HL-60/S4 treated with retinoic acid at 250 ng/mL for 4 days and 3 days (cell line): Measurements from ENCODE around the gene MTSS2.

Source experiments
- in situ Hi-C: fragments of 300-500 bp; cut with MboI; formaldehyde crosslinking; loops from 2 replicates; pipeline ENCODE4 v1.7.0; 2022; ENCODE audit warnings: low sequenced_read_pairs

The MTSS2 gene, protein sequence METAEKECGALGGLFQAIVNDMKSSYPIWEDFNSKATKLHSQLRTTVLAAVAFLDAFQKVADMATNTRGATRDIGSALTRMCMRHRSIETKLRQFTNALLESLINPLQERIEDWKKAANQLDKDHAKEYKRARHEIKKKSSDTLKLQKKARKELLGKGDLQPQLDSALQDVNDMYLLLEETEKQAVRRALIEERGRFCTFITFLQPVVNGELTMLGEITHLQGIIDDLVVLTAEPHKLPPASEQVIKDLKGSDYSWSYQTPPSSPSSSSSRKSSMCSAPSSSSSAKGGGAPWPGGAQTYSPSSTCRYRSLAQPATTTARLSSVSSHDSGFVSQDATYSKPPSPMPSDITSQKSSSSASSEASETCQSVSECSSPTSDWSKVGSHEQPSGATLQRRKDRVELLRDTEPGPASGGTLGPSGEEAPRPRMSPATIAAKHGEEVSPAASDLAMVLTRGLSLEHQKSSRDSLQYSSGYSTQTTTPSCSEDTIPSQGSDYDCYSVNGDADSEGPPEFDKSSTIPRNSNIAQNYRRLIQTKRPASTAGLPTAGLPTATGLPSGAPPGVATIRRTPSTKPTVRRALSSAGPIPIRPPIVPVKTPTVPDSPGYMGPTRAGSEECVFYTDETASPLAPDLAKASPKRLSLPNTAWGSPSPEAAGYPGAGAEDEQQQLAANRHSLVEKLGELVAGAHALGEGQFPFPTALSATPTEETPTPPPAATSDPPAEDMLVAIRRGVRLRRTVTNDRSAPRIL

DNA sequence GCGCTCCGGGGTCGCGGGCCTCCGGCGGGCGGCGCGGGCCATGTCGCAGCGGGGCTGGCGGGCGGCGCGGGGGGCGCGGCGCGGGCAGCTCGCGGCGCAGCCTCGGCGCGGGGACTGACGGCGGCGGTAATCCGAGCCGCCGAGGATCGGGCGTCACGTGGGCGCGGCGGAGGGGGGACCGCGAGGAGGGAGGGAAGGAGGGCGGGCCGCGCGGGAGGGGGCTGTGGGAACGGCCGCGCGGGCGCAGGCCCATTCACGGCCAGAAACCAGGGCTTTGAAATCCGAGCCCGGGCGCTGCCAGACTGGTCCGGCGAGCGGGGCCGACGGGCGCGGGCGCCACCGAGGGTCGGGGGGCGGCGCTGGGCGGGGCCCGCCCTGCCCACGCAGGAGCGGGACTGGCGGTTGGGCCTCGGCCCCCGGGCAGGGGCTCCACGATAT lies at the start of gene MTSS2:
Gene MTSS2 (minus strand): TSS at position 116 of the 438 bp plus-strand sequence. CDS start 262 bp downstream, outside the sequence.
- in situ Hi-C loops = no loop called here

DNA sequence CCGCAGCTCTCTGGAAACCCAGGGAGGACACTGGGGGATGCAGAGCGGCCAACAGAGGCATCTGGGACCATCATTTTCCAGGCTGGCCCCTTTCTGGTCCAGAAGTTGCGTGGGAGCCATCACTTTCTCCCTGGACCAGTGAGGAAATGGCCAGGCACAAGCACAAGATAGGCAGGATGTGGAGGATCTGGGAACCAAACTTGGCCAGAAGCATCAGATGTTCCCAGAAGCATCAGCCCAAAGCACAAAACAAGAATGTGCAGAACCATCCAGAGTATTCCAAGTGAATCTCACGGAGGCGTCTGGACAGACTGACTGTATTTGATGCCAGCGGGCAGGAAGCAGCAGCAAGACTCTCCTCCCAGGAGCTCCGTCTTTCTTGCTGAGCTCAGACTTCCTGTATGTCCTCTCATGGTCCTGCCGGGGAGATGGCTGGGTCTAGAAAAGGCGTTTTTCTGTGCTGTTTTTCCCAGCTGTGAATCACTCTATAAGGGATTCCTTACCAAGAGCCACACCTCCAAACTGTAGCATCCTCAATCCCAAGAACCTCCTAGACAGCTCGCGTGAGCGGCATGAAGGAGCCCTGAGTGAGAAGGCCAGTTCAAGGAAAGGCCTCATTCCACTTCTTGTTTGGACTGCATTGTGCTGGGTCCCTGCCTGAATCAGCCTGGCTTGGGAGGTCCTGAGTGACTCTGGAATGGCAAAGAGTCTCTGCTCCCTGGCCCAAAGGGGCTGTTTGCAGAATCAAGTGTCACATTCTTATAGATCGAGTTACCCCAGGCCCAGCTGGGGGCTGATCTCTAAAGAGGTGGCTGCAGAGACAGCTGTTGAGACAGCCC lies 49.5 kb upstream of the MTSS2 start:
- in situ Hi-C loops = no loop called here

- in situ Hi-C loops = no loop called here
These were observed 48.8 kb upstream of the MTSS2 start for GRCh38 chr16:70734522-70735095.

GRCh38 chr16:70730944-70731343 lies 45.1 kb upstream of the MTSS2 start:
- in situ Hi-C loops = no loop called here

GRCh38 chr16:70730031-70730430 lies 44.2 kb upstream of the MTSS2 start:
- in situ Hi-C loops = no loop called here

- in situ Hi-C loops = no loop called here
These were observed 43.4 kb upstream of the MTSS2 start for GRCh38 chr16:70729292-70729691.

DNA sequence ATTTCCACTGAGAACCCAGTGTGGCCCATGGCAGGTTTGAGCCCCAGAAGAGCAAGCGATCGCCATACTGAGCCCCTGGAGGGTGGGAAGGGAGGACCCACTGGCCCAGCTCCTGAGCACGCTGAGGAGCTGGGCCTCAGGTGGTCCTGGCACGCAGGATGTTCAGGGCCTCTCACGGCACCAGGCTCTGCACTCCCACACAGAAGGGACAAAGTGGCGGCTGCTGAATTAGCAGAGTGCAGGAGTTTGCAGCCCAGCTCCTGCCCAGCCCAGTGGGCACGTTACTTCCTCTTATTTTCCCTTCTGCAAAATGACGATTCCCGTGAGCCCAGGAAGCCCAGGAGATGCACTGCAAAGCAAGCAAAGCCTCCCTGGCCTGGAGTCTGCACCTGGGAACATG lies 42.3 kb upstream of the MTSS2 start:
- in situ Hi-C loops = no loop called here

DNA sequence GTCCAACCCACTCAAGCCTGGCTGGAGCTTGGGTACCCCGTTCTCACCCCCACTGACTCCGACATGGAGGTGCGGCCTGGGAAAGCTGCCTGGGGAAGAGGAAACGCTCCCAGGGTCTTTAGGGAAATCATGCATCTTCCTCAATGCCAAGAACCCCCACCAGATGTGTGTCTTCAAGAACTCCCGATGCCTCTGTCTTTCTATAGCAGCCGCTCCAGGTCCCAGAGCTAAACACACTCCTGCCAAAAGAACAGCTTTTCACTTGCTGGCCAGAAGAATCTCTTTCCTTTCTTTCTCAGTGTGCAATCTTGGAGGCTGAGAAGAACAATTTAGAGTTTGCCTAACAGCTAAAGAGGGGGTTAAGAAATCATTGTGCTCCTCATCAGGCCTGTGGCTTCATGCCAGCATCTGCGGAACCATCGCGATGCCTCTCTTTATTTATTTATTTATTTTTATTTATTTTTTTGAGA lies 41.1 kb upstream of the MTSS2 start:
- in situ Hi-C loops = no loop called here

DNA sequence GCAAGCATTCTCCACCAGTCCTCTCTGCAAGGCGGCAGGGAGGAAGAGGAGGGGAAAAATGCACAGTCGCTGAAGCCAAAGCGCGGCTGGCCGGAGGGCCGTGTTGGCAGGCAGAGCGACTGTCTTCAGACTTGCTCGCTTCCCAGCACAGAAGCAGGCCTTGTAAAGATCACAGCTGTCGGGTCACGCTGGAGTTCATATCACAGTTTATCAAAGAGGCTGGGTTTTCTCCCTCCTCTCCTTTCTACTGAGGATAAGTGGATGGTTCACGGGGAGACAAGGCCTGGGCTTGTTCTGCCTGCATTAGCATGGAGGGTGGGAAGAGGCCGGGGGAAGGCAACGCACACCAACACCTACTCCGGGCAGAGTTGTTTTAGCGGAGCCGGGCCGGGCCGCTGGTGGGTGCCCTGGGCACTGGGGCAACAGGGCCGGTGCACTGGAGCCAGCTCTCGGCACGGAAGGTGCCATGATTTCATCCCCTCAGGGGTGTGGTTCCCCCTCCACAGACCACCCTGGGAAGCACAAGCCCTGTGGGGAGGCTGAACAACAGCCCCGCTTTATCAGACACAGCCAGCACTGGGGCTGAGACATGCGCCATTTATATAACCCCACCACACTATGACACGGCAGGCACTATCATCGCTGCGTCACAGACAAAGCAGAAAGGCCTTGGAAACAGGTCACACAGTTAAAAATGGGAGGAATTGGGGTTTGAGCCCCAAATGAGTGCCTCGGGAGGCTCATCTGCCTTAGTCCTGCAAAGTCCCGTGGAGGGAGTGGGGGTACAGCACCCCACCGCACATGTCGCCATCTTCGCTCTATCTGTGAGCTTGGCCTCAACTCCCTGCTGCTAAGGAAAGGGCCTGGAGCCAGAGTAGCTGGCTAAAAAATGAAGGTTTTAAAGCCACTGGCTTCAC lies 40.3 kb upstream of the MTSS2 start:
- in situ Hi-C loops = no loop called here

- in situ Hi-C loops = no loop called here
These were observed 39.4 kb upstream of the MTSS2 start for GRCh38 chr16:70725024-70725911.

- in situ Hi-C loops = no loop called here
These were observed 38.5 kb upstream of the MTSS2 start for GRCh38 chr16:70724146-70725023.

DNA sequence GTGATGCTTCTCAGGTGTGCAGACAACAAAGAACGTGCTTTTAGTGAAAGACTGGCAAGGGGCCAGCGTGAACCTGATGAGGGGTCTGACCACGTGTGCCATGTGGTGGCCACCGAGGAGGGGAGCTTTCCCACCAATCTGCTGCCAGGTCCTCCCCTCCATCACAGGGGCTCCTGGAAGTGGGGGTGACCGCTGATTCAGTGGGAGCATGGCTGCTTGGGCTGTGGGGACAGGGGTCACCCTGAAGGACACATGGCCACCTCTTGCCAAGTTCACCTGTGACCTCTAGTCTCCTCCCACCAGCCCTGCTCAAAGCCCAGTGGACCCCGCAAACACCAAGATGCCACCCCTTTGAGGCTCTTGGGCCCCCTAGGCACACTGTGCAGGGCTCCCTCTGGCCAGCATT lies 37.9 kb upstream of the MTSS2 start:
- in situ Hi-C loops = no loop called here

DNA sequence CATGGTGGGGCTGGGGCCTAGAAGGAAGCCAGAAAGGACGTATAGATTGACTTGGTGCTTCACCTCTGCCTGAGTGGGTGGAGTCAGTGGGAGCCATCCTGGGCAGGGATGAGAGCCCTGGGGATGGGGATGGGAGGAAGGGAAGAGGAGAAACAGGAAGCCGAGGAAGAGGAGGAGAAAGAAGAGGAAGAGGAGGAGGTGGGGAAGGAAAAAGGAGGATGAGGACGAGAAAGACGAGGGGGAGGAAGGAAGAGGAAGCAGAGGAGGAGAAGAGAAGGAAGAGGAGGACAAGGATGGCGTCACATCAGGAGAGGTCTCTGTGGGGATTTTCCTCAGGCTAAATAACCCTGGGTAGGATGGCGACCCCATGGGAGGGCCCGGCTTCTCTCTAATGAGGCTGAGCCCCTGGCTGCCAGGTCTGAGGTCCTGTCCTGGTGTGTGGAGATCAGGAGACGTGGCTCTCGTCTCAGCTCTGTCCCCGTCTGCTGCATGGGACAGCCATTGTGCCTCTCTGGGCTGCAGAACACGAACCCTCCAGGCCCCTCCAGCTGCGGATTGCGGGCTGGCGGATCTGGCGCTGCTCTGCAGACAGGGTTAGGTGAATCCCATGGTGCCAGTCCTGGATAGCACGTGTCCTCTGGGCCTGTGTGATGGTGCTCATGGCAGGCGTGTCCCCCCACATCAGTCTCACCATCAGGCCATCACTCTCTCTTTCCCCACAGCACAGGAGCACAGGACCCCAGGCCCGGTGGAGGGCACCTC lies 35.5 kb upstream of the MTSS2 start:
- in situ Hi-C loops = no loop called here

DNA sequence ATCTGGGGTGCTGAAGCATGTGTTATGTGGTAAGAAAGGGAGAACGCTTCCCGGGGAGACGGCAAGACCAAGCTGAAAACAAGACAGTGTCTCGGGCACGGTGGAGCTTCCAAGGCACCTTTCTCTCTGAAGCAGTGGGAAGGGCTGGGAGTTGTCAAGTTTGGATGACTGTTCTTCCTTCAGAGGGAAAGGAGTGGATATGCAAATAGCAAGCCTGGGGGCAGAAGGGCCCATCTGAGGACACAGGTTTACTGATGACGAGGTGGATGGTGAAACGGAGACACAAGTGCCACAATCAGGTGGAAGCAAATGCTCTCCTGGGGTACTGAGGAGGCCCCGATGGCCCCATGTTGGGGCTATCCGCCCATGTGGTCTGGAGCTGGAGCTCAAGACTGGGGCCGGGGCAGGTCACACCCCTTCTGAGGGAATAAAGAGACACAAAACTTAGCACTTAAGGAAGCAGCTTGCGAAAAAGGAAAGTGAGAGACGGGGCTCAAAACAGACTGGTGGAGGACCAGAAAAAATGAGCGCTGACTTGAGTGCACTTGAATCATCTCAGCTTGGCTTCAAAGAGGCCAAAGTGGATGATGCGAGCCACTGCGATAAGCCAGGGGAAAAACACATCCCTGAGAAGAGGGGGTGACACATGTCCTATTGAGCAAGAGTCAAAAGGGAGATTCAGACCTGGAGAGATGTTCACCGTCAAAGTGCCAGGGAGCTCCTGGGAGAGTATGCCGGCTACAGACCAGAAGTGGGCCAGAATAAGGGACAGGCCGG lies 34.8 kb upstream of the MTSS2 start:
- in situ Hi-C loops = no loop called here

DNA sequence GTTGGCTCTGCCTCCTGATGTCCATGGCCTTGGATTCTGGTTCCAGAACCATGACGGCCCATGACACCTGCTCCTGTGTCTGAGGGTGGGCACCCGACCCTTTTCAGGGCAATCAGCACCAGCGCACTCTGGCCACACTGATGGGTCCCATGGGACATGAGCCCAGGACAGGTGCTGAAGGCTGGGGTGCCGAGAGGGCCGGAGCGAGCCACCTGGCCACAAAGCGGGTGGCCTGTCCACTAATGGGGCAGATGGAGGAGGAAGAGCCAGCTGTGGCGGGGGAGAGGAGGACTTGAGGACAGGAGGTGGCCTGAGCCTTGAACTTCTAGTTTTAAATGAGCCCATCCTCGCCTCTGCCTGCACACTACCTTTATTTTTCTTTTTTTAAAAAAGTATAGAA lies 31.2 kb upstream of the MTSS2 start:
- in situ Hi-C loops = no loop called here

DNA sequence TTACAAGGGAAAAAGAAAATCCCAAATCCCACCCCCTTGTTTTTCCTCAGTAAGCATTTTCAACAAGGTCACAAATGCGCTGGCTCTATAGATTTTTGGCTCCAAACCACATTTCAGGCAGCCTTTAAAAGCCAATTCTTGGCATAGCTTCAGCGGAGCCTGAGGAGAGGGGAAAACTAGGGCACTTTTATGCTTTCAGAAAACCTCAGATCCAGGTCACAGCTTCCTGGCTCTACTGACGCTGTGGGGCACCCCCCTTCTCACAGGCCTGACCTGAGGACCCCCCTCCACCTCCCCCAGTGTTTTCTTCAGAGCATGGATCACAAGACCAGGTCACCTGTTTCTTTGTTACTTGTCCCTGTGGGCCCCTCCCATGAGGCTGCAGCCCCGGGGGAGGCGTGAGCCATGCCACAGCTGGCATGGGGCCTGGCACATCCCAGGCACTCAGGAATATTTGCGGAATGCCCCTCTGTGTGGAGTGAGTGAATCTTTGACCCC lies 30.1 kb upstream of the MTSS2 start:
- in situ Hi-C loops = no loop called here
